ENCODE results near the gene KIF2C. TPM values are rescaled to one million over a fixed set of nuclear protein-coding genes. Genes with fewer than 3 reads are reported as not detected.

The KIF2C gene
- total and polyA plus RNA-seq, 2 donors (not counting 1 experiment from before 2014, with no cell fraction given) = 0.25 to 0.69 TPM

DNA sequence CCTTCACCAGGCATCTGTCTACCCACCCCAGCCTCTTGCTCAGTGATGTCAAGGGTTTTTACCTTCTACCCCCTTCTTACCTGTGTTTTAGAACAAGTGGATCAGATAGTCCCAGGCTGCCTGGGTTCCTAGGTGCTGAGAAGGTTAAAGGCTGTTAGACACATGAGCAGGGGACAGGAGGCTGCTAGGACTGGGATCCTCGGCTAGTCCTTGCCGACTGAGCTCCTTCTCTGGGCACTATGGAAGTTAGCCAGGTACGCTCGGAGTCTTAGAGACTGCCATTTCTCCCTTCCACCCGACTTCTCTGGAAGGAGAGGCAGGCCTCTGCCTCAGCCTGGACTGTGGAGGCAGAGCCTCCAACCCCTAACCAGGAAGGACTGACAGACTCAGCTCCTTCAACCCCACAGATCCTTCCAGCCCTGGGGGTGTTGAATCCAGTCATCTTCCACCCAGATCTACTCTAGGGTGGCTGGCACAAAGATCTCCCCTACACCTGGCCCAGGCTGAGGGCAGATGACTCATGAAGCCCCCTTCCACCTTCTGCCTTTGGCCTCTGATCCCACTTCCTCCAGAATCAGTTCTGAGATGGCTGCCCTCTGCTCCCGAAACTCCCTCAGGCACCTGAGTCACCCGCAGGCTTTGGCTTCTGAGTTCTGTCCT is 67.2 kb downstream of the KIF2C start, which contains the start of gene DYNLT4:
Gene DYNLT4, minus strand, starts transcription at position 648 of the 660 bp plus-strand sequence. CDS start 683 bp downstream, outside the sequence.
- POLR2A ChIA-PET = interaction anchor here (3.1 to 4.3 kb wide), 2 partner anchors 13 to 85 kb away, joined by 21 to 59 read pairs; no protein-coding TSS in a partner anchor
- H3K4me3 ChIP-seq (ENCODE audit: control extremely low read depth in 1 of 5, extremely low read depth in 1 of 5, insufficient read depth in 1 of 5, low read depth in 2 of 5, low read length in 4 of 5) = peak within 1 kb of the TSS in 1 of 5 experiments; percentile 10
- 94% methylated on average over 5 of the region's 7 CpGs for WGBS (ENCODE audit: insufficient coverage)
- H3K4me1 ChIP-seq (ENCODE audit: control insufficient read depth in 2 of 2, insufficient read depth in 2 of 2, low read length in 2 of 2) = peaks cover 50 to 66% of the 10 kb centered on the region in 2 donors
- TF ChIP-seq EZH2 (IDR thresholded peaks at IDR 0.05; ENCODE audit: borderline replicate concordance, insufficient read depth, low read depth, low read length, poor library complexity, severe bottlenecking) = no peak
- TF ChIP-seq, protein P1, sequence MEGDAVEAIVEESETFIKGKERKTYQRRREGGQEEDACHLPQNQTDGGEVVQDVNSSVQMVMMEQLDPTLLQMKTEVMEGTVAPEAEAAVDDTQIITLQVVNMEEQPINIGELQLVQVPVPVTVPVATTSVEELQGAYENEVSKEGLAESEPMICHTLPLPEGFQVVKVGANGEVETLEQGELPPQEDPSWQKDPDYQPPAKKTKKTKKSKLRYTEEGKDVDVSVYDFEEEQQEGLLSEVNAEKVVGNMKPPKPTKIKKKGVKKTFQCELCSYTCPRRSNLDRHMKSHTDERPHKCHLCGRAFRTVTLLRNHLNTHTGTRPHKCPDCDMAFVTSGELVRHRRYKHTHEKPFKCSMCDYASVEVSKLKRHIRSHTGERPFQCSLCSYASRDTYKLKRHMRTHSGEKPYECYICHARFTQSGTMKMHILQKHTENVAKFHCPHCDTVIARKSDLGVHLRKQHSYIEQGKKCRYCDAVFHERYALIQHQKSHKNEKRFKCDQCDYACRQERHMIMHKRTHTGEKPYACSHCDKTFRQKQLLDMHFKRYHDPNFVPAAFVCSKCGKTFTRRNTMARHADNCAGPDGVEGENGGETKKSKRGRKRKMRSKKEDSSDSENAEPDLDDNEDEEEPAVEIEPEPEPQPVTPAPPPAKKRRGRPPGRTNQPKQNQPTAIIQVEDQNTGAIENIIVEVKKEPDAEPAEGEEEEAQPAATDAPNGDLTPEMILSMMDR (IDR thresholded peaks at IDR 0.05) = no peak
- H2AFZ ChIP-seq (ENCODE audit: insufficient read depth, low read depth, low read length, poor library complexity, severe bottlenecking) = peak within 1 kb of the TSS; percentile 30
- H3K4me2 ChIP-seq (replicated peaks; ENCODE audit: low read depth, low read length, poor library complexity, severe bottlenecking) = peak within 1 kb of the TSS; percentile 68
- no peaks in the 10 kb centered on the region for H3K27me3 ChIP-seq (replicated peaks in 1 of 4; ENCODE audit: control extremely low read depth in 1 of 4, control insufficient read depth in 3 of 4, insufficient read depth in 4 of 4, low read length in 3 of 4)
- peaks cover 5% of the 10 kb centered on the region for H3K79me2 ChIP-seq (ENCODE audit: control insufficient read depth, insufficient read depth, low read length)
- ATAC-seq (ENCODE audit: low read depth) (no peak), DNase-seq (no peak)
- peak within 1 kb of the TSS; percentile 66 for H3K4me3 Mint-ChIP-seq
- peaks cover 0 to 21% of the 10 kb centered on the region in 2 experiments for H3K36me3 ChIP-seq (replicated peaks in 1 of 2; ENCODE audit: control extremely low read depth in 1 of 2, control insufficient read depth in 1 of 2, extremely low read depth in 1 of 2, insufficient read depth in 2 of 2, low read length in 1 of 2)
- CTCF ChIA-PET = interaction anchor here (1.1 to 2.1 kb wide), 3 partner anchors 13 to 78 kb away, joined by 3 to 7 read pairs (median 6); no protein-coding TSS in a partner anchor
- H3K27me3 Mint-ChIP-seq = no peaks in the 10 kb centered on the region
- H3K9me3 Mint-ChIP-seq (ENCODE audit: insufficient read depth) = no peaks in the 10 kb centered on the region
- H3K27ac Mint-ChIP-seq = peak within 1 kb of the TSS; percentile 99
- peaks cover 67% of the 10 kb centered on the region for H3K4me1 Mint-ChIP-seq
- intact Hi-C loops (cut with micrococcal nuclease) = no loop called here
- peaks cover 0 to 3% (median 0%) of the 10 kb centered on the region in 3 donors for H3K9me3 ChIP-seq (ENCODE audit: control extremely low read depth in 1 of 3, control insufficient read depth in 2 of 3, insufficient read depth in 1 of 3, low read length in 2 of 3)
- peak within 1 kb of the TSS; percentile 7 for H3K9ac ChIP-seq (ENCODE audit: low read length)
- peak within 1 kb of the TSS; percentile 91 to 95 for H3K27ac ChIP-seq (ENCODE audit: low read length in 2 of 2)
- no peaks in the 10 kb centered on the region for H4K20me1 ChIP-seq (ENCODE audit: control insufficient read depth, insufficient read depth, low read length, poor library complexity, severe bottlenecking)

Measured in B cell (primary cell).